NK-92 treated with Interleukin-12 subunit alpha and Interleukin-12 subunit beta, amount 100 ng/mL, for 24 hours (cell line): Measurements from ENCODE around the gene CASP5.

Experiments used
- DNase-seq: peaks from one replicate; lab custom pipeline; 2025; lab: John Stamatoyannopoulos, UW

The CASP5 gene

DNA sequence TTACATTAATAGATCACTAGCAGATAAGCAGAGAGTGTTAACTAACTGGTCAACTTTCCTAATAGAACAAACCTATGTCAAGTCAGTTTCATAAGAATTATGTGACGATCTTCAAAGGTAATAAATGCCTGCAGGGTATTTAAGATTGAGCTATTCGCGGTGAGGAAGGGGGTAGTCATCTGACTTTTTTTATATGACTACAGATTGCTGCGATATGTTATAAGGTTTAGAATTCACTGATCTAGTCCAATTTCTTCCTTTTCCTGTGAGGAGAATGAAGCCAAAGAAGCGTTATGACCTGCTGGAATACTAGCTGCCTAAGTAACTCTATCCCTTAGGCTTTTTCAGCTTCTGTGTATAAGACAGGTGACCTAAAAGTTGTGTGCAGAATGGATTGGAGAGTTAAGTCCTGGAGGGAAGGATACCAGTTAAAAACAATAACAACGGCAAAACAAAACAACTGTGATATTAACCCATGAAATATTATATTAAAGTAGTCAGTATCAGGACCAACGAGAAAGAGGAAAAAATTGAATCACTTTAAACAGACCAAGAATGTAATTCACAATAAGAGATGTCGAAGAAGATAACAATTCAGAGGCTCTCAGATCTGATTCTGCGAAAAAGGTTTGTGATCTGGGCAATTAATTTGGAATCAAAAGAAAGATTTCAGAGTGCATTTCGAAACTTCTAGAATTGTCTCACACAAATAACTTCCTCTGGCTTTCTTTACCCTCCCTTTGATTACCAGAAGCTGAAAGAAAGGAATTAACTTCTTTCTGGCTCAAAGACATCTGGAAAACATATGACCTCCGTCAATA lies 55.2 kb downstream of the CASP5 start:
- DNase-seq = no peak

GRCh38 chr11:104965735-104966134 lies 57.2 kb downstream of the CASP5 start:
- DNase-seq = no peak

DNA sequence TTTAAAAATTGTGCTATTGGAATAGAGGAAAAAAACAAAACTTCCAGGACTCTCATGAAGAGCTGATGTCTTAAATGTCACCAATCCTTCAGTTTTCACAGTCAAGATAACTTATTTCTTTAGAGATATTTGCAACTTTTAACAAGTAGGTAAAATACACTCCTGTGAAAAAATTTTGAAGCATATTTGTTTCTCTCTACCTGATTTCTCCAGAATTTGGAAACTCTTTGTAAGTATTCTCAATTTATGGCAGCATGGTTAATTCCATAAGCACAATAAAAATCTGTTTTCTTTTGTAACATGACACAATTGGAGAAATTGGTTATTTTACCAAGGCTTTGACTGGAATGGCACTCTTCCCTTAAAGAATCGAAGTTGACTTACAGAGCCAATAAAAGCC lies 58.7 kb downstream of the CASP5 start:
- DNase-seq = no peak

DNA sequence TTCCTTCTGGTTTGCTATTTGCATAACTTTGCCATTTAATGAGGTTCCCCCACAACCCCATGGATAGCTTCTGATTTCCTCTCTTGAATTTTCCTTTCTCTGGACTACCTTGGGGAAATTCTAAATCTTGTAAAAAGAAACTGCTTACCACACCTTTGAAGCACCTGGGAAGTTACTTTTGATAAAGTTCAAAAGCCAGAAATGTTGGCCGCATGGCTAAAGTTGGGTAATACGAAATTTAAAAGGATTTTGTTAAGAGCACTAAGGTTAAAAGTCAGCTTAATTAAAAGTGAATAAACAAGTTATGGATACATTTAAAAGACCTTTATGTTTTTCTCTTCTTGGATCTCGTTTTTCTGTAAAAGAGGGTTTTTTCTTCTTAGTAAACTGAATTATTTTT lies 60.1 kb downstream of the CASP5 start:
- no peak for DNase-seq

GRCh38 chr11:104957280-104957679 lies 65.7 kb downstream of the CASP5 start:
- no peak for DNase-seq

DNA sequence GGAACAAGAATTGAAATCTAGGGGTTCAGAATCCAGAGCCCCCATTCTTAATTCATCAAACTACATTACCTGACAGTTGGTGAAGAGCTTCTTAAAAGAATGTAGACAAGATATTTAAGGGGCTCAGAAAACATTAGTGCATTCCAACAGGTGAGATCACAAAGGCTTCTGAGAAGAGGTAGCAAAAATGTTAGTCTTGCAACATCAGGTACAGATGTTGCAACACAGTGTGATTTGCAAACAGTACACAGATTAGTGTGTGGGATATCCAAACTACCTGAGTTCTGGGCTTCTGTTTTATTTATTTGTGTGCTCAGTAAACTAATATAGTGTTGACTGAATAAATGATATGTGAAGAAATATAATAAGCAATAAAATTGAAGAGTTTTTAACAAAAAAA lies 66.4 kb downstream of the CASP5 start:
- no peak for DNase-seq

DNA sequence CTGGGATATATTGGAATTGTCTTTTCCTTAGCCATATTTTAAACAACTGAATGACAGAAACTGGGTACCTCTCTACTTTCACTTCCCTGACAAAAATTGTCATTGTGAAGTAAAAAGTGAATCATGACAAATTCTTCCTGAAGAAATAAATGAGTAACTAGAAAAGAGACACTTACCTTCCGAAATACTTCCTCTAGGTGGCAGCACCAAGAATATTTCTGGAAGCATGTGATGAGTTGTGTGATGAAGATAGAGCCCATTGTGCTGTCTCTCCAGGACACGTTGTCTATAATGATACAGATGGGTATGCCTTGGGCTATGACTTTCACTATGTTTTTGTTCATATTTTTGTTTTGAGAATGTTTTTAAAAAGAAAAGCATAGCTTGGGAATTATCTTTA lies 76.1 kb downstream of the CASP5 start:
- DNase-seq = no peak
